CD4-positive, alpha-beta T cell treated with Interleukin-15 for 4 hours (primary cell): ENCODE data around the gene CAPNS2.
"Not testable (repeated sequence)": the region's sequence is repeated elsewhere in the genome, so short reads cannot be mapped to it uniquely, and the experiment has no call there.

Experiments used
- DNase-seq: peaks from one replicate; pipeline ENCODE4 v3.0.0-alpha.2; 2020; ENCODE audit warnings: low spot score

The CAPNS2 gene

GRCh38 chr16:55568207-55568606 is 1.7 kb downstream of the CAPNS2 start:
- no peak for DNase-seq

GRCh38 chr16:55569025-55569424 is 2.5 kb downstream of the CAPNS2 start:
- no peak for DNase-seq

- DNase-seq = no peak
Measured at GRCh38 chr16:55570159-55570558, 3.7 kb downstream of the CAPNS2 start.

GRCh38 chr16:55571191-55571897 is 4.9 kb downstream of the CAPNS2 start:
- no peak for DNase-seq

- no peak for DNase-seq
Measured at GRCh38 chr16:55572439-55572838, 6.0 kb downstream of the CAPNS2 start.

GRCh38 chr16:55574811-55575210 is 8.3 kb downstream of the CAPNS2 start:
- DNase-seq = no peak

GRCh38 chr16:55575496-55575895 is 9.0 kb downstream of the CAPNS2 start:
- DNase-seq = no peak

- DNase-seq = no peak
Measured at GRCh38 chr16:55576384-55576783, 9.9 kb downstream of the CAPNS2 start.

GRCh38 chr16:55577887-55578286 is 11.4 kb downstream of the CAPNS2 start:
- DNase-seq = no peak

GRCh38 chr16:55585631-55586030 is 19.1 kb downstream of the CAPNS2 start:
- DNase-seq = no peak

- no peak for DNase-seq
Measured at GRCh38 chr16:55588799-55589198, 22.3 kb downstream of the CAPNS2 start.

GRCh38 chr16:55592306-55592705 is 25.8 kb downstream of the CAPNS2 start:
- DNase-seq = no peak

GRCh38 chr16:55597928-55598327 is 31.4 kb downstream of the CAPNS2 start:
- DNase-seq = no peak

GRCh38 chr16:55605754-55606336 is 39.4 kb downstream of the CAPNS2 start:
- DNase-seq = no peak

GRCh38 chr16:55613613-55614335 is 47.3 kb downstream of the CAPNS2 start:
- DNase-seq = no peak

- DNase-seq = no peak
Measured at GRCh38 chr16:55615071-55615470, 48.6 kb downstream of the CAPNS2 start.

GRCh38 chr16:55615670-55616069 is 49.2 kb downstream of the CAPNS2 start:
- DNase-seq = not testable (repeated sequence)
